Suppressor macrophage treated with lipopolysaccharide for 1 hour (primary cell): ENCODE results near the gene CCR6.

Experiments used
- DNase-seq, 3 donors: peaks; one replicate each; pipeline ENCODE4 v3.0.0-alpha.2; 2020 to 2022

Gene CCR6

GRCh38 chr6:167099707-167100106 lies 23.2 kb upstream of the CCR6 start:
- no peak for DNase-seq

- DNase-seq, result no peak
These were observed 22.6 kb upstream of the CCR6 start for GRCh38 chr6:167100241-167100674.

GRCh38 chr6:167102318-167102717 lies 20.6 kb upstream of the CCR6 start:
- DNase-seq, result no peak

- peak in 2 of 3 donors; percentile 26 to 37 for DNase-seq
These were observed 19.6 kb upstream of the CCR6 start for GRCh38 chr6:167103041-167103891.

GRCh38 chr6:167104388-167104787 lies 18.5 kb upstream of the CCR6 start:
- no peak for DNase-seq

- no peak for DNase-seq
These were observed 17.8 kb upstream of the CCR6 start for GRCh38 chr6:167105060-167105459.

- no peak for DNase-seq
These were observed 16.5 kb upstream of the CCR6 start for GRCh38 chr6:167106406-167106805.

GRCh38 chr6:167107787-167108186 lies 15.1 kb upstream of the CCR6 start:
- no peak for DNase-seq

GRCh38 chr6:167108278-167108677 lies 14.6 kb upstream of the CCR6 start:
- no peak for DNase-seq

GRCh38 chr6:167109651-167110050 lies 13.2 kb upstream of the CCR6 start:
- no peak for DNase-seq

GRCh38 chr6:167111597-167111996 lies 11.3 kb upstream of the CCR6 start:
- no peak for DNase-seq

- DNase-seq, result no peak
These were observed 10.5 kb upstream of the CCR6 start for GRCh38 chr6:167112421-167112820.

GRCh38 chr6:167113047-167113754 lies 9.7 kb upstream of the CCR6 start:
- DNase-seq, result no peak

- no peak for DNase-seq
These were observed 8.7 kb upstream of the CCR6 start for GRCh38 chr6:167113935-167114910.

GRCh38 chr6:167115054-167115453 lies 7.8 kb upstream of the CCR6 start:
- no peak for DNase-seq

GRCh38 chr6:167116109-167116837 lies 6.6 kb upstream of the CCR6 start:
- no peak for DNase-seq

GRCh38 chr6:167116838-167117228 lies 6.1 kb upstream of the CCR6 start:
- DNase-seq, result no peak

- DNase-seq, result no peak
These were observed 4.9 kb upstream of the CCR6 start for GRCh38 chr6:167118006-167118405.

- DNase-seq, result no peak
These were observed 4.1 kb upstream of the CCR6 start for GRCh38 chr6:167118839-167119238.

- DNase-seq, result no peak
These were observed 3.0 kb upstream of the CCR6 start for GRCh38 chr6:167119670-167120582.

GRCh38 chr6:167120583-167120903 lies 2.4 kb upstream of the CCR6 start:
- DNase-seq, result peak; percentile 27 to 55 (median 54)
